Neural progenitor cell (in vitro differentiated cells): ENCODE results near the gene PPIA.

Experiments used
- EZH2 ChIP-seq: fragments of 200-600 bp; sonication (generic); IDR thresholded peaks from 2 replicates; pipeline ENCODE4 v1.6.1; 2017; ENCODE audit warnings: antibody characterized with exemption, mild to moderate bottlenecking, moderate library complexity
- EZH2phosphoT487 ChIP-seq: fragments of 200-600 bp; sonication (generic); IDR thresholded peaks from 2 replicates; pipeline ENCODE4 v1.6.1; 2017; ENCODE audit warnings: antibody characterized with exemption
- TF ChIP-seq, protein P1 (sequence below): fragments of 200-600 bp; sonication (generic); IDR thresholded peaks from 2 replicates; pipeline ENCODE4 v1.5.1; 2017; ENCODE audit warnings: antibody characterized with exemption, mild to moderate bottlenecking

DNA sequence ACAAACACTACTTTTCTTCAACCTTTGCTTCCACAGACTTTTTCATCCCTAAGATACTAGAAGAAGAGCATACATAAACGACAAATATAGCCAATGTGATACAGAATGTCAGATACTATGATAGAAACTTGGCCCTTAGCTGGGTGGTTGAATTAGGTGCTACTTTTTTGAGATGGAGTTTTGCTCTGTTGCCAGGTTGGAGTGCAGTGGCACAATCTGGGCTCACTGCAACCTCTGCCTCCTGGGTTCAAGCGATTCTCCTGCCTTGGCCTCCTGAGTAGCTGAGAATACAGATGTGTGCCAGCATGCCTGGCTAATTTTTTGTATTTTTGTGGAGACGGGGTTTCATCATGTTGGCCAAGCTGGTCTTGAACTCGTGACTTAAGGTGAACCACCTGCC is 3.5 kb downstream of the PPIA start:
- TF ChIP-seq, protein P1, sequence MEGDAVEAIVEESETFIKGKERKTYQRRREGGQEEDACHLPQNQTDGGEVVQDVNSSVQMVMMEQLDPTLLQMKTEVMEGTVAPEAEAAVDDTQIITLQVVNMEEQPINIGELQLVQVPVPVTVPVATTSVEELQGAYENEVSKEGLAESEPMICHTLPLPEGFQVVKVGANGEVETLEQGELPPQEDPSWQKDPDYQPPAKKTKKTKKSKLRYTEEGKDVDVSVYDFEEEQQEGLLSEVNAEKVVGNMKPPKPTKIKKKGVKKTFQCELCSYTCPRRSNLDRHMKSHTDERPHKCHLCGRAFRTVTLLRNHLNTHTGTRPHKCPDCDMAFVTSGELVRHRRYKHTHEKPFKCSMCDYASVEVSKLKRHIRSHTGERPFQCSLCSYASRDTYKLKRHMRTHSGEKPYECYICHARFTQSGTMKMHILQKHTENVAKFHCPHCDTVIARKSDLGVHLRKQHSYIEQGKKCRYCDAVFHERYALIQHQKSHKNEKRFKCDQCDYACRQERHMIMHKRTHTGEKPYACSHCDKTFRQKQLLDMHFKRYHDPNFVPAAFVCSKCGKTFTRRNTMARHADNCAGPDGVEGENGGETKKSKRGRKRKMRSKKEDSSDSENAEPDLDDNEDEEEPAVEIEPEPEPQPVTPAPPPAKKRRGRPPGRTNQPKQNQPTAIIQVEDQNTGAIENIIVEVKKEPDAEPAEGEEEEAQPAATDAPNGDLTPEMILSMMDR = no peak
- TF ChIP-seq EZH2 = no peak
- TF ChIP-seq EZH2phosphoT487 = no peak
